Activated T-helper 1 cell treated with anti-CD3 and anti-CD28 coated beads, Interleukin-12 subunit alpha, Interleukin-12 subunit beta, Interleukin-2, Interleukin-4 antibody, amounts not matched to agents 30 ng/mL and 10 ng/mL and 1 ng/mL, durations not matched to agents 14 hours and 24 hours and 36 hours (primary cell): ENCODE data around the gene GNAZ. TPM values are rescaled to one million over a fixed set of nuclear protein-coding genes. Genes with fewer than 3 reads are reported as not detected.

Experiments
- total RNA-seq: library from RNA; stranded (reverse); gene quantifications from 2 replicates; pipeline ENCODE4 v1.2.3, GENCODE V29; 2022

GNAZ gene
- total RNA-seq, 1 donor from 2014 or later: 0.75 TPM

Other genes with a start within 250 kb of the GNAZ start
- not detected in 2 replicates for gene IGLL5, start 182.7 kb upstream of the GNAZ start, total RNA-seq
- gene RSPH14, start 71.5 kb downstream of the GNAZ start, total RNA-seq: not detected in 2 replicates
- 0.08 TPM in 1 of 2 replicates, not detected in the other for gene RAB36, start 75.0 kb downstream of the GNAZ start, total RNA-seq
- 56.8 and 62.0 TPM in 2 replicates for gene BCR, start 110.0 kb downstream of the GNAZ start, total RNA-seq